GM19099 (cell line): ENCODE measurements around the gene HAPLN3.

Experiments used
- POLR2A ChIP-seq: IDR thresholded peaks from 3 replicates; pipeline ENCODE4 v1.6.1; 2011; ENCODE audit warnings: low read depth; ENCODE audit not compliant: insufficient read length; ENCODE audit errors: extremely low read depth

The HAPLN3 gene

DNA sequence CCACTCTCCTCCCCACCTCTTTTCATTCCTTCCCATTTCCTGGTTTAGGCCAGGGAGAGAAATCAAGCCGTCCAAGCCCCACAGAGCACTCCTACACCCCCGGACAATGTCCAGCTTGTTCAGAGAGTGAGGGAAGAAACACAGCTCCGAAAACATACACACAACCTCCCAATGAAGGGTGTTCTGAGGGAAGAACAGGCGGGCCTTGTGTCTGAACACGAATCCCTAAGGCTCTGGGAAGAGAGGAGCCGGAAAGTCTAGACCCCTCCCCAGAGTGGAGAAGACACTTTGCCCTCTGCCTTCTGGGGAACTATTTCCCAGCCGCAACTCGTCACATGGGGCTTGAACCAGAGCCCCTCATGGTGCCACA lies 61.6 kb downstream of the HAPLN3 start:
- TF ChIP-seq POLR2A = no peak

DNA sequence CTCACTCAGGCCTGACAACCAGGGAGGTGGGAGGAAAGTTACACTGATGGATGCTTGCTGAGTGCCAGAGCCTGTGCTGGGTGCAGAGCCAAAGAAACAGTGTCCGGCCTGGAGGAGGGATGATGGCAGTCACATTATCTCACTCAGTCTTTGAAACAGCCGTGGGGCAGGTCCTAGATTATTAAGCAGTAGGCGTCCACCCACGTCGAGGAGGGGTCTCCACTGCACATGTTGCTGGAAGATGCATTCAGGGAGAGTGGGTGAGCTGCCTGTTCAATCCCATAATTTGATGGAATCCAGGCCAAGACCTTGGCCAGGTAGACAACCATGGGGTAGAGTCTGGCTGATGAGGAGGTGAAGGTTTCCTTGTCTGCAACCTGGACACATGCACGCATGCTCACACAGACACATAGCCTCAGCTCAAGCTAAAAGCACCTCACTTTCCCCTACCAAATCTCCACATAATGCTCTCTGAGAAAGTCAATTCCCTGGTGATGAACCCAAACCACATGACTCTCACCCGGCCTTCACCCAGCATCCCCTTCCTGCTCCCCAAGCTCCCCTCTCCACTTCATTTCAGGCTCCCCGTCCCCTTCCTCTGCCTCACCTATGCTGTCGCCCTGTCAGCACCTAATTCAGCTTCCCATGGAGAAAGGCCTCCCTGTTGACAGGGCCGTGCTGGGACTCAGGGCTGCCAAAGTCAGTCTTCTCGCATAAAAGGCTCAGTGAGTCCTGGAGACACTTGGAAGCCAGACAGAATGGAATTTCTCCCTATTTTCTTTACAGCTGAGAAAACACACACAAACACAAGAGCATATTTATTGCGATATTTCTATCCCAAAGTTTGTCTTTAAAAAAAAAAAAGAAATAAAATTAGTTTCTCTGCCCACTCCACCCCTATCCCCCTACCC lies 62.3 kb downstream of the HAPLN3 start:
- no peak for TF ChIP-seq POLR2A

DNA sequence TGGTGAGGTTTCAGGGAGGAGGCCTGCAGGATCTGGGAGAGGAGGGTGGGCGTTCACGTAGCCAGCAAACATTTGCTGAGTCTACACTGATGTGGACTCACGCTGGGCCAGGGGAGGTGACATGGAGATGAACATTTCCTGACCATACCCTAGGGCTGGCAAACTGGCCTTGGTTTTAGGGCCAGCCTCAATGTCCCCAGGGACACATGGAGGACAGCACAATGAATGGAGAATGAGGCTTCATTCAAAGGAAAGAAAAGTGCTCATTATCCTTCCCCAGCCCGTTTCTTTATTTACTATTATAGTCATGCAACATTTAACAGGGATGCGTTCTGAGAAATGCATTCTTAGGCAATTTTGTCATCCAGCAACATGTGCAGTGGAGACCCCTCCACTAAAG lies 65.3 kb downstream of the HAPLN3 start:
- TF ChIP-seq POLR2A = no peak

DNA sequence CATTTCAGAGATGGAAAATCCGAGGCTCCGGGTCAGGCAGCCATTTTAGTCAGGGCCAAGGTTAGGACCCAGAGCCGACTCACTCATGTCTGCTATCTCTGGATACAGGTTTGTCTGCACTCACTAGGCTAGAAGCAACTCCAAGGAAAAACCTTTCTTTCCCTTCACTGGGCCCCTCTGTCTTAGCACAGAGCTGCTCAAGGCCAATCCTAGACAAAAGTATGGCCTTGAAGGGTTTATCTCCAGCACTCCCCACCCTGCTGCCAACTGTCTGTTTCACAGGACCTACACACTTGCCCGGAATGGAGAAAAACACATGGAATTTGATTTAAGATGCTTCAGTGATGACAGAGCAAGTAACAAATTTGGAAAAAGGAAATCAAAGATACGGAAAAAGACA lies 66.6 kb downstream of the HAPLN3 start:
- no peak for TF ChIP-seq POLR2A
